ENCODE data around the gene YPEL2.

YPEL2 gene

DNA sequence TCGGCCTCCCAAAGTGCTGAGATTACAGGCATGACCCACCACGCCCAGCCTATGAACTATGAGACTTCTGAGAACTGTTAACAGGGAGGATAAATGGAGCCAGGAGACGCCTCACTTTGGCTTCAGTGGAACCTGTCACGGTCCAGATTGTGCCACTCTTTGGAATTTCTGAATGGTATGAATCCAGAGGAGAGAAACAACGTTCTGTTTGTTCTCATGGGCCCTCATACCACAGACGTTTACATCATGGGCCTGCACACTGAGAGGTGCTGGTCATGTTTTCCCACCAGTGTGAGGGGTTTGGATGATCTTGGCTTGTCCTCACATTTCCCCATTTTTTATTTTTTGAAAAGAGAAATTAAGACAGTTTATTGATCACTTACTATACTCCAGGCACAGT, 90.3 kb downstream of the YPEL2 start:
- Histone ChIP-seq H3K27ac (no peak overlapping the region), H3K4me3 (no peak overlapping the region)

DNA sequence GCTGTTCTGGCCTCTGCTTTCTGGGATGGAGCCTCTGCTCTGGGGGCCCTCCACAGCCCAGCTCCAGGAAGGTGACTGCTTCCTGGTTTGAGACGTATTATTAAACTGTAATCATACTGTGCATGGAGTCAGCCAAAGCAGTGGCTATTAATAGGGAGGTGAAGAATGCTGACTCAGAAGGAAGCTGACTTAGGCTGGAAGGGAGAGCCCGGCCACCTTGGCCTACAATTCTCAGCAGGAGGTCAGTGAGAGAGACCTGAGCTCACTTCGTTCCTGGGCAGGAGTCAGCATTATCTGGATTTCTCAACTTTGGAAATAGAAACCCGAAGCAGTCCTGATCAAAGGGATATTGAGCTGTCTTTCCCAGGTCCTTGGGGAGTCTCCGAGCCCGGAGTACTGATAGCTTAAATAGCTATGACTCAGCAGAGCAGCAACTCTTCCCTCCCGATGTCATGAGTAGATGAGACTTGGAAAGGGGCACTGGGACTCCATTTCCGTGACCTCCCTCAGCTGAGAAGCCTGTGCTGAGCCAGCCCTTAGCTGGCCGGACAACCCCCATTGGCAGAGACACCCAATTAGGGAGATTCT, 91.8 kb downstream of the YPEL2 start:
- no peak overlapping the region for H3K4me3 ChIP-seq
- peak overlapping the region in 7 of 21 experiments; percentile 4 to 61 (median 28) for H3K27ac ChIP-seq

- H3K27ac ChIP-seq, result peak overlapping the region in 4 of 21 experiments; percentile 0 to 61 (median 22)
- H3K4me3 ChIP-seq, result no peak overlapping the region
Measured at GRCh38 chr17:59423903-59424302, 92.4 kb downstream of the YPEL2 start.

DNA sequence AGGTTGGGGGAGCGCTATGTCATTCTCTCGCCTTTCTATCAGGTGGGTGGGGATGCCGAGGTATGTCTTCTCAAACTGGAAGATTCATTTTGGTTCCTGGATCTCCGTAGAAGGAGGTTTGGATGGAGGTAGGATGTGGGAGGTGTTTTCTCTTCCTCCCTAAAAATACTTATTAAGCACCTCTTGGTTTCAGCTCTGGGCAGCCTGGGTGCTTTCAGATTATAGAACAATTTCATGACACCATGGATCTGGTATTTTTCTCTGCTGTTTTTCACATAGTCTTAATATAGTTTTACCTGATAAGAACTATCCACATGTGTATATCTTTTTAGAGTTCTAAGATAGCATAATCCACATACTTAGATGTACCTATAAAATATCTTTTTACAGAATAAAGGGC, 92.9 kb downstream of the YPEL2 start:
- Histone ChIP-seq H3K4me3 (no peak overlapping the region), H3K27ac (peak overlapping the region in 4 of 21 experiments; percentile 0 to 75 (median 50))

DNA sequence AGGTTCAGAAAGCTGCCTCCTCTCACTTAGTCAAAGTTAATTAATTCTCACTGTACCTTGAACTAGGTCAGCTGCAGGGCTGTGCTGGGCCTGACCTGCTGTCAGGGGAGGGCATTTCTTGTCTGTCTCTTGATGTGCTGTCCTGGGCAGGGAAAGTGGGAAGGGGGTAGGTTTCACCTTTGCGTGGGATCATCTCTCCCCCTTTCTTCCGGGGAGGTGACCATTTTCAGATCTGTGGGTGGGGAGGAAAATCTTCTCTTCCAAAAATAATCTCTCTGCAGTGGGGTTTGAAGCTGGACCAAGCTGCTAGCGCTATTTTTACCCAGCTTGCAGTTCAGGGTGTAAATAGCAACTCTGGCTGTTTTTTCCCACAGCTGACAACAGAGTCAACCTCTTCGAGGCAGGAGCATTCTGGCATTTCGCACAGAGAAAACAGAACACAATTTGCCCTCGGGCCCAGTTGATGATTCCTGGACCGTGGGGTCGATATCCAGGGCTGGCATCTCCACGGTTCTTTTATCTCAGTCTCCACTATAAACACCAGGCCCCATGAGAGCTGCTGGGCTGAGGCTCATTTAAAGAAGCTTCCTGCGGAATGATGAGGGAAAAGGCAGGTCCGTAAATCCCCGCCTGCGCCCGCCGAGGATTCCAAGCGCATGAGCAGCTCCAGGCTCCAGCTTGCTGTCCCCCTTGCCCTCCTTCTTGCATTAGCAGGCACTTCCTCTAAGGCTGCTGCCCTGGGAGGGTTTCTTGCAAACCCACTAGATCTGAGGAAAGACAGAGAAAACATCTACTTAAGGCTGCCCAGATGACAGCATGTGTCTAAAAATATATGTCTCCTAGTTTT, 93.9 kb downstream of the YPEL2 start:
- Histone ChIP-seq H3K4me3 (no peak overlapping the region), H3K27ac (peak overlapping the region in 18 of 21 experiments; percentile 4 to 78 (median 49))

GRCh38 chr17:59426031-59426430, 94.6 kb downstream of the YPEL2 start:
- Histone ChIP-seq H3K4me3 (no peak overlapping the region), H3K27ac (peak overlapping the region in 19 of 21 experiments; percentile 4 to 78 (median 48))

GRCh38 chr17:59427425-59427921, 96.0 kb downstream of the YPEL2 start:
- Histone ChIP-seq H3K4me3 (no peak overlapping the region), H3K27ac (peak overlapping the region in 14 of 21 experiments; percentile 7 to 78 (median 48))

DNA sequence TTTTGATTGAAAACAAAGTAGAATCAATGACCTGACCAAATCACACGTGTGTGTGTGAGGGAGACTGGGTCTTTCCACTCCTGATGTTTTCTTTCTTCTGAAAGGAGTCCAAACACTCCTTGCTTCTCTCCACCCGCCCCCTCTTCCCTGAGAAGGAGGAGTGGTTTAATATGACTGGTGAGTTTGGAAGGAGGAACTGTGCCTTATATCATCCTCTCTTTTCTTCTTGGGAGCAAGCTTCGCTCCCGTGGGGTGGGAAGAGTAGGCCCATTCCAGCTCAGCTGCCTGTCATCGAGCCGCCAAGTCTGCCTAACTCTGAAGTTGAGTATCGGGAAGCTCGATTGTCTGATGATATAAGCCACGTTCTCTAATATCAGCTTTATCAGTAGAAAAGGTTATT, 96.5 kb downstream of the YPEL2 start:
- H3K27ac ChIP-seq, result peak overlapping the region in 16 of 21 experiments; percentile 8 to 78 (median 44)
- no peak overlapping the region for H3K4me3 ChIP-seq

GRCh38 chr17:59428916-59429485, 97.5 kb downstream of the YPEL2 start:
- Histone ChIP-seq H3K4me3 (no peak overlapping the region), H3K27ac (peak overlapping the region in 8 of 21 experiments; percentile 20 to 78 (median 60))

GRCh38 chr17:59431601-59432000, 100.1 kb downstream of the YPEL2 start:
- Histone ChIP-seq H3K4me3 (no peak overlapping the region), H3K27ac (peak overlapping the region in 1 of 21 experiments; percentile 1)

GRCh38 chr17:59432657-59433056, 101.2 kb downstream of the YPEL2 start:
- Histone ChIP-seq H3K27ac (no peak overlapping the region), H3K4me3 (no peak overlapping the region)

DNA sequence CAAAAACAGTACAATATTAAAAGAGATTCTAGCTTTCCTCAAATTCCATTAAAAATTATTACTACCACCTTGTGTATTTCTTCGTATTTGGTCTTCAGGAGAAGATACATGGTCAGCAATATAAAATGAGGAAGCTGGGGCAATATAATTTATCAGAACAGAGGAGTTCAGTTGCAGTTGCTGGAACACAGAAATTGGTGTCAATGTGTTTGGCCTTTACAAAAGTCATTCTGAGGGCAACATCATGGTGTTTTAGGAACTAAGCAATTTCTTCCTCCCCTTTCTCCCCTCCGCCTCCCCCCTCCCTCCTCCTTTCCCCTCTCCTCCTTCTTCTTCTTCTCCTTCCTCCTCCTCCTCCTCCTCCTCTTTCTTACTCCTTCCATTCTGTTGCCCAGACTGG, 102.1 kb downstream of the YPEL2 start:
- Histone ChIP-seq H3K4me3 (no peak overlapping the region), H3K27ac (no peak overlapping the region)

DNA sequence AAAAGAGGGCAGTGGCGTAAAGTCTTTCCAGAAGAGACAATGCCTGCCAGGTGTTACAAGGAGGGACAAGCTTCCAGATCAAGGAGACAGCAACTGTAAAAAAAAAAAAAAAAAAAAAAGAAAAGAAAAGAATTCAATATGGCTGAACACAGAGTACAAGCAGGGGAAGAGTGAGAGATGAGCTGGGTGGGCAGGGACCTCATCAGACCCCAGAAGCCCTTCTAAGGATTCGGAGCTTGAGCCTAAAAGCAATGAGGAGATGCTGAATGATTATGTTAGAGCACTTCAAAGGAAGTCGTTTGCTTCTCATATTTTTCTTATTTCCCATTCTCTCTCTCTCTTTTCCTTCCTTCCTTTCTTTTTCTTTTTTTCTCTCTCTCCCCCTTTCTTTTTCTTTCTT, 103.0 kb downstream of the YPEL2 start:
- Histone ChIP-seq H3K4me3 (no peak overlapping the region), H3K27ac (peak overlapping the region in 4 of 21 experiments; percentile 24 to 46 (median 40))

DNA sequence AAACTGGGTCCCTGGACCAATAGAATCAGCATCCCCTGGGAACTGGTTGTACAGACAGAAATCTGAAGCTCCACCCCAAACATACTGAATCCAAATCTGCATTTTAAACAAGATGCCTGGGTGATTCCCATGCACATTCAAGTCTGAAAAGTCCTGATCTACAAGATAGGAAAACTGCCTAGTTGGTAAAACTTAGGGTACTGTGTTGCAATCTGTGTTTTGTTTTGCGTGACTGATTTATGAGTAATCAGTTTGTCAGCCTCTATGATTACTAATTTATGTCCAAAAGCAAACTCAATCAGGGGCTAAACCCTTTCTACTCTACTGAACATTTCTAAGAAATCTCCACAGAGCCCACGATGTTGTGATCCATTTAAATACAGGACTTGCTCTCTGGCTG, 103.8 kb downstream of the YPEL2 start:
- H3K27ac ChIP-seq, result peak overlapping the region in 5 of 21 experiments; percentile 8 to 51 (median 44)

GRCh38 chr17:59436900-59437299, 105.4 kb downstream of the YPEL2 start:
- Histone ChIP-seq H3K27ac (peak overlapping the region in 1 of 21 experiments; percentile 6), H3K4me3 (no peak overlapping the region)

More for the DNA sequence above, 103.8 kb downstream of the YPEL2 start:
- H3K4me3 ChIP-seq, result no peak overlapping the region

GRCh38 chr17:59437791-59438281, 106.4 kb downstream of the YPEL2 start:
- H3K4me3 ChIP-seq, result no peak overlapping the region
- H3K27ac ChIP-seq, result peak overlapping the region in 3 of 21 experiments; percentile 4 to 48 (median 6)

DNA sequence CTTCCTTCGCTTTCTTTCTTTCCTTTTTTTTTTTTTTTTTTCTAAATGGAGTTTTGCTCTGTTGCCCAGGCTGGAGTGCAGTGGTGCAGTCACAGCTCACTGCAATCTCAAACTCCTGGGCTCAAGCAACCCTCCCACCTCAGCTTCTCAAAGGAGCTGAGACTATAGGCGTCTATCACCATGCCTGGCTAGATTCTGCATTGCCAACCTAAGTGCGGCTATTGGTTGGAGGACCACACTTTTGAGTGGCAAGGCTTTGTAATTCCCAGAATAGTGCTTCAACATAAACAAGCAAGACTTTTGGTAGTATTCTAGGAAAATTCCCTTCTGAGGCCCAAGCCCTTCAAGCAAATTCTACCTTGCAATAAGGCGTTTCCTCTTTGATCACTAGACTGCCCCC, 107.8 kb downstream of the YPEL2 start:
- peak overlapping the region in 4 of 21 experiments; percentile 8 to 63 (median 34) for H3K27ac ChIP-seq

GRCh38 chr17:59439741-59440211, 108.3 kb downstream of the YPEL2 start:
- H3K27ac ChIP-seq, result peak overlapping the region in 8 of 21 experiments; percentile 8 to 63 (median 24)
- no peak overlapping the region for H3K4me3 ChIP-seq

More for the DNA sequence above, 107.8 kb downstream of the YPEL2 start:
- H3K4me3 ChIP-seq, result no peak overlapping the region

- H3K27ac ChIP-seq, result peak overlapping the region in 7 of 21 experiments; percentile 18 to 66 (median 43)
- no peak overlapping the region for H3K4me3 ChIP-seq
Measured at GRCh38 chr17:59440757-59441463, 109.5 kb downstream of the YPEL2 start.
